ENCODE data around the gene ASIC1.

ASIC1 gene

DNA sequence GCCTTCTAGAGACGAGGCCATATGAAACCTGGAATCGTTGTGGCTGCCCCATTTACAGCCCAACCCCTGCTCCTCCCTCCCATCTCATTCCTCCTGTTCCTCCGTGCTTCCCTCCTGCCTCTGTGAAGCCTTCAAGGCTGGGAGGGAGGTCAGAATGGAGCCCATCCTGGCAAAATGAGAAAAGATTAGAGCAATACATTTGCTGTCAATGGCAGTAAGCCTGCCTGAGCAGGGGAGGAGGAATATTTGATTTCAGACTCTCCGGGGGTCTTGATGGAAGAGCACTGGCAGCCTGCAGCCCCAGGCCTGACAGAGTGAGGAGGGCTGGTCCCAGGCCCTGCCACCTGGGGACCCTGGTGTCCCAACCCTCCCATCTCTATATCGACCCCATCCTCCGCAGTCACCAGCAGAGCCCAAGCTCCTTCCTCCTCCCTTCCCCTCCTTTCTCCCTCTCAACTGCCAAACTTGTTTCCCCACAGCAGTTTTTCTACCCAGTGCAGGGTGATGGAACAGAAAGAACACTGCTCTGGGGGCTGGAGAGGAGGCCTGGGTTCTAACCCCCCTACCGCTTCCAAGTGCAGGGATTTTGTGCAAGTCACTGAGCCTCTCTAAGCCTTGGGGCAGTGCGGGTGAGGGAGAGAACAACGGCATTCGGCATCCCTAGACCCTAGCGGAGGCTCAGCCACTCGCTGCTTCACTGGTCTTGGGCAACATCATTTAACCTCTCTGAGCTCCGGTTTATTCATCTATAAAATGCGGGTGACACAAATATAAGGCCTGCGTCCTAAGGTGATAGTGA is 16.1 kb upstream of the ASIC1 start:
- no peak for TF ChIP-seq ZFX (IDR thresholded peaks at IDR 0.05)
- TF ChIP-seq, protein P1, sequence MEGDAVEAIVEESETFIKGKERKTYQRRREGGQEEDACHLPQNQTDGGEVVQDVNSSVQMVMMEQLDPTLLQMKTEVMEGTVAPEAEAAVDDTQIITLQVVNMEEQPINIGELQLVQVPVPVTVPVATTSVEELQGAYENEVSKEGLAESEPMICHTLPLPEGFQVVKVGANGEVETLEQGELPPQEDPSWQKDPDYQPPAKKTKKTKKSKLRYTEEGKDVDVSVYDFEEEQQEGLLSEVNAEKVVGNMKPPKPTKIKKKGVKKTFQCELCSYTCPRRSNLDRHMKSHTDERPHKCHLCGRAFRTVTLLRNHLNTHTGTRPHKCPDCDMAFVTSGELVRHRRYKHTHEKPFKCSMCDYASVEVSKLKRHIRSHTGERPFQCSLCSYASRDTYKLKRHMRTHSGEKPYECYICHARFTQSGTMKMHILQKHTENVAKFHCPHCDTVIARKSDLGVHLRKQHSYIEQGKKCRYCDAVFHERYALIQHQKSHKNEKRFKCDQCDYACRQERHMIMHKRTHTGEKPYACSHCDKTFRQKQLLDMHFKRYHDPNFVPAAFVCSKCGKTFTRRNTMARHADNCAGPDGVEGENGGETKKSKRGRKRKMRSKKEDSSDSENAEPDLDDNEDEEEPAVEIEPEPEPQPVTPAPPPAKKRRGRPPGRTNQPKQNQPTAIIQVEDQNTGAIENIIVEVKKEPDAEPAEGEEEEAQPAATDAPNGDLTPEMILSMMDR (conservative IDR thresholded peaks at IDR 0.05) = no peak
- no peak overlapping the region for H3K27ac ChIP-seq

DNA sequence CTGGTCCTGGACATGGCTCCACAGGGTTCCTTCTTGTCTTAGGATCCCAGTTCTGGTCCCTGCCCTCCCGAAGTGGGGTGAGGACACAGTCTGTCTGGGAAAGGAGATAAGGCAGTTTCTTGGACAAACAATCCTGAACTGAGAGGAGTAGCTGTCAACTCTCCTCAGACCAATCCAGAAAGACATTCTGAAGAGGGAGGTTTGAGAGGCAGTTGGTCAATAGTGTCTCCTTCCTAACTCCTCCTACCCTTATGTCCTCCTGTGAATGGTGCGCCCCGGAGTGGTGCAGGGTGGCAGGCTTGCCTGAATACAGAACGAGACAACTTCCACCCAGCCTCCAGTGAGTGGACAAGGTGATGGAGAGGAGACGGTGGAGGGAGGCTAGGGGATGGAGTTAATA is 15.4 kb upstream of the ASIC1 start:
- no peak overlapping the region for H3K27ac ChIP-seq
- TF ChIP-seq, protein P1 (conservative IDR thresholded peaks at IDR 0.05) = no peak
- no peak for TF ChIP-seq ZFX (IDR thresholded peaks at IDR 0.05)

DNA sequence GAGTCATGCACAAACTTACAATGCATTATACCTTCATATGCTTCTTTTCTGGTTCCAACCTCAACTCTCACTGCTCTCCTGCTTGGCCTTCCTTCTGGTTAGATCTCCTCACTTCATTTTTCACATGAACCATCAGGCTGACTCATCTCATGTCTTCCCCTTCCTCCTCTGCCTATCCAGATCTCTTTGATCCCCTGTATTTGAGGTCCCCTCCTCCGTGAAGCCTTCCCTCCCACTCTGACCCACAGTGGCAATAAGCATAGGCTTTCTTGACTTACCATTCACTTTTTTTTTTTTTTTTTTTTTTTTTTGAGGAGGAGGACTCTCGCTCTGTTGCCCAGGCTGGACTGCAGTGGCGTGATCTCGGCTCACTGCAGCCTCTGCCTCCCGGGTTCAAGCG is 14.7 kb upstream of the ASIC1 start:
- no peak for TF ChIP-seq ZFX (IDR thresholded peaks at IDR 0.05)
- TF ChIP-seq, protein P1 (conservative IDR thresholded peaks at IDR 0.05) = no peak
- H3K27ac ChIP-seq = no peak overlapping the region

DNA sequence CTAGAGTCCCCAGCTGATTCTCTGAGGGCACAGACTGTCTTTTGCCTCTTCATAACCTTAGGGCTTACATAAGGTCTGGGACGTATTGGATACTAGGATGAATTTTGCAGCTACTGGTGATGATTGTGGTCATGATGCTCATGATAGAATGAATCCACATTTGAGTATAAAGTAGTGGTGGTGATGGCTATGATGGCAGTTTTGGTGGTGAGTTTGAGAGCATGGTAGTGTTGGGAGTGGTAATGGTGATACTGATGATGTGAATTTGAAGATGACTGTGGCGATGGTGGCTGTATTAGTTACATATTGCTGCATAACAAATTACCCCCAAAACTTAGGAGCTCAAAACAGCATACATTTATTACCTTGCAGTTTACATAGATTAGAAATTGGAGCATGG is 14.1 kb upstream of the ASIC1 start:
- no peak overlapping the region for H3K27ac ChIP-seq
- no peak for TF ChIP-seq ZFX (IDR thresholded peaks at IDR 0.05)
- TF ChIP-seq, protein P1 (conservative IDR thresholded peaks at IDR 0.05) = no peak

DNA sequence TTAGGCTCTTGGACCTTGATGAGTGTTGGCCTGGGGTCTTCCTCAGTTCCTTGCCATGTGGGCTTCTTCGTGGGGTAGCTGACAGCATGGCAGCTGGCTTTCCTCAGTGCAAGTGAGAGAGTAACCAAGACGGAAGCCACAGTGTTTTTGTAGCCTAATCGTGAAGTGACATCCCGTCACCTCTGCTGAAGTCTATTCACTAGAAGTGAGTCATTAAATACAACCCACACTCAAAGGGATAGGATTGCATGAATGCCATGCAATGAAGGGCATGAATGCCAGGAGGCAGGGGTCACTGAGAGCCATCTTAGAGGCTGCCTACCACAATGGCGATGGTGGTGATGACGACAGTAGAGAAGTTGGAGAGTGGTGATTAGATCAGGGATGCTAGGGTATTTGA is 13.5 kb upstream of the ASIC1 start:
- no peak overlapping the region for H3K27ac ChIP-seq
- TF ChIP-seq, protein P1 (conservative IDR thresholded peaks at IDR 0.05) = no peak
- TF ChIP-seq ZFX (IDR thresholded peaks at IDR 0.05) = no peak

DNA sequence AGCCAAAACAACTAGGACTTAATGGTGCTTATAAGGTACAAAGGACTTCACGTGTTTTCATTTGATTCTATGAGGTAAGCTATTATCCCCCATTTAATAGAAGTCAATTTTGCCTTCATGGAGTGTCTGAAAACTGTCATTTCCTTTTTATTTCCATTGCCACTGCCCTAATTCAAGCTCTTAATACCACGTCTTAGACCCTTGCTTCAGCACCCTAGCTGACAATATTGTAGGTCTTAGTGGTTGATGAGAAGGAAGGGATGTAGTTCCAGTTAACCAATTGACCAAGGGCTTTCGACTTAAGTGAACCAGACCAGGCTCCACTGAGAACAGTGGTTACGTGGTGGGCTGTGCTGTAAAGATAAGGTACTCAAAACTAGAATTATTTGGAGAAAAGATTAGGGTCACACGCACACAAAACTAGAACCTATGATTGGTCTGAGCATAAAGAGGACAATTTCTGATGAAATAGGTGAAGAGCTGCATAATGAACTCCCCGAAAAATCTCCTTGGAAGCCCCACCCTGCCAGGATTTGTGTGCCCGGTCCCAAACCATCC is 9.6 kb upstream of the ASIC1 start:
- TF ChIP-seq, protein P1 (conservative IDR thresholded peaks at IDR 0.05) = no peak
- TF ChIP-seq ZFX (IDR thresholded peaks at IDR 0.05) = no peak
- H3K27ac ChIP-seq = no peak overlapping the region

DNA sequence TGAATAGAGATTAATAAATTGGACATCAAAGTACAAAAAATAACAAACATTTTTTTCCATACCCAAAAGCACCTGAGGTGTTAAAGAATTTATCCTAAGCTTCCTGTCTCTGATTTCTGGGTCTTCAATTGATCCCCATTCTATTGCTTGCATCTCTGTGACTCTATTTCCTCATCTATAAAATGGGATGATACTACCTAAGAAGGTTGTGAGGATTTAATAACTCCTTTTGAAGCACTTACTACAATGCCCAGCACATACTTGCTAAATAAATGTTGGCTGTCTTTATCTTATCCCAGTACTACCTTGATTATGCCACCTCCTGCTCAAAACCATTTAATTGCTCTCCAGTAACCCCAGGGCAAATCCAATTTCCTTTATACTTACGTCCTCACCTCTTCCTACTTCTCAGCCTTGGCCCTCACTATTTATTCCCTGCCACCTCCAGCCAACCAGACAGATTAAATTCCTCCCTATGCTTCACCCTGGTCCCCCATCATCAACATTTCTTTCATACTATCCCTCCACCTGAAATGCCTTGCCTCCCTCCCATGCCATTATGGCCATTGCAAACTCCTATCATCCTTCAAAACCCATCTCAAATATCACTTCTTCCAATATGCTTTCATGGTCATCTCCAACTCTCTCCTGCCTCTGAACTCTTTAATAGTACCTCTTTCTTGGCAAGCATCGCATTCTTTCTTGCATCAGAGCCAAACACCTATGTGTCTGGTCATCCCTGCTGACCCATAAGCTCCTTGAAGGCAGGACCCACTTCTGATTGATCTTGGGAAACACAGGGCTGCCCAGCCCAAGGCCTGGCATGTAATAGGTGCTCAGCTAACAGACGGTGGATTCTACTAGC is 7.9 kb upstream of the ASIC1 start:
- TF ChIP-seq ZFX (IDR thresholded peaks at IDR 0.05) = no peak
- TF ChIP-seq, protein P1 (conservative IDR thresholded peaks at IDR 0.05) = no peak
- H3K27ac ChIP-seq = no peak overlapping the region
